ENCODE results near the gene R3HDM2. TPM values are rescaled to one million over a fixed set of nuclear protein-coding genes. Genes with fewer than 3 reads are reported as not detected.

The R3HDM2 gene
- total and polyA plus RNA-seq, 10 donors: 11.3 to 90.8 (median 53.5) TPM

- H3K27me3 ChIP-seq (replicated peaks in 1 of 7): peaks cover 0 to 100% (median 98%) of the 10 kb centered on the region in 7 donors
- no peaks in the 10 kb centered on the region for H3K9me3 ChIP-seq
- DNase-seq: no peak
- intact Hi-C loops (cut with DNase I; ENCODE audit: low total_unique reads): no loop called here
- no peaks in the 10 kb centered on the region for H3K36me3 ChIP-seq
- H3K4me1 ChIP-seq: peaks cover 18 to 80% (median 41%) of the 10 kb centered on the region in 6 donors
- 45 to 57% (median 53%) methylated on average over 14 of the region's 14 CpGs for WGBS, 5 donors
- TF ChIP-seq, protein P1, sequence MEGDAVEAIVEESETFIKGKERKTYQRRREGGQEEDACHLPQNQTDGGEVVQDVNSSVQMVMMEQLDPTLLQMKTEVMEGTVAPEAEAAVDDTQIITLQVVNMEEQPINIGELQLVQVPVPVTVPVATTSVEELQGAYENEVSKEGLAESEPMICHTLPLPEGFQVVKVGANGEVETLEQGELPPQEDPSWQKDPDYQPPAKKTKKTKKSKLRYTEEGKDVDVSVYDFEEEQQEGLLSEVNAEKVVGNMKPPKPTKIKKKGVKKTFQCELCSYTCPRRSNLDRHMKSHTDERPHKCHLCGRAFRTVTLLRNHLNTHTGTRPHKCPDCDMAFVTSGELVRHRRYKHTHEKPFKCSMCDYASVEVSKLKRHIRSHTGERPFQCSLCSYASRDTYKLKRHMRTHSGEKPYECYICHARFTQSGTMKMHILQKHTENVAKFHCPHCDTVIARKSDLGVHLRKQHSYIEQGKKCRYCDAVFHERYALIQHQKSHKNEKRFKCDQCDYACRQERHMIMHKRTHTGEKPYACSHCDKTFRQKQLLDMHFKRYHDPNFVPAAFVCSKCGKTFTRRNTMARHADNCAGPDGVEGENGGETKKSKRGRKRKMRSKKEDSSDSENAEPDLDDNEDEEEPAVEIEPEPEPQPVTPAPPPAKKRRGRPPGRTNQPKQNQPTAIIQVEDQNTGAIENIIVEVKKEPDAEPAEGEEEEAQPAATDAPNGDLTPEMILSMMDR (IDR thresholded peaks at IDR 0.05 in 8 of 11, conservative IDR thresholded peaks at IDR 0.05 in 3 of 11): no peak
- TF ChIP-seq POLR2A (IDR thresholded peaks at IDR 0.05) (no peak), POLR2AphosphoS5 (IDR thresholded peaks at IDR 0.05) (no peak)
- H3K27ac ChIP-seq: no peak overlapping the region
- H3K4me3 ChIP-seq: no peak overlapping the region
Measured at GRCh38 chr12:57219205-57219992, 211.4 kb downstream of the R3HDM2 start.

DNA sequence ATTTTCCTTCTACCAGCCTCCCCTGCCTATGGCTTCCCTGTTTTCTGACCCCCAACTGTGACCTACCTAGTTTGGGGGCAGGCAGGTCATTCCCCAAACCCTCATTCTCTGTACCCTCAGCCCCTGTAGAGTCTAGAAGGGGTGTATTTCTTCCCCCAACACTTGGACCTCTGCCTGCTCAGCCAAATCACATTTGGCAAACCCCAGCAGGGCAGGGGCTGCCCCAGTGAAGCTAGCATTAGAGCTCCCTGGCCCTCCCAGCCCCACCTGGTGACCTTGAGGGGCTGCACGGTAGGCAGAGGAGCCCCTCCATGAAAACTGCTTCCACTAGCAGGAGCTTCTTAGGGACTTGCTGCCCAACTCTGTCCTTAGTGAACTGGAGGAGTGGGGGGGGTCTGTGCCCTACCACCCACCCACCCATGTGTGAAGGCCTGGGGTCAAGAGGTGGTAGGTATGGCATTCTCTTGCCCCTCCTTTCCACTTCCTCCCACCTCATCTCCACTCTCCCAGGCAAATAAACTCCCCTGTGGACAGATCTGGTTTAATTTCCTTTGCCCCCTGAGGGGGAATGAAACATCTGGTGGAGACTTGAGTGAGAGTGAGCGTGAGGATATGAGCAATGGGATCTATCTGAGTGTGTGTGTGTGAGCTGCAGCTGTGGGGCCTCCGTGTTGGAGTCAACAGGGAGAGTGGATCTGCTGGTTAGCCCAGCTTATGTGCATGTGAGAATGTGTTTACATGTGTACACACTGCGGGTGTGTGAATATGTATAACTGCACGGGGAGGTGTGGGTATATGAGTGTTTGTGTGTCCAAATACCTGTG is 212.6 kb downstream of the R3HDM2 start:
- Histone ChIP-seq H3K27me3 (replicated peaks in 1 of 7) (peaks cover 0 to 100% (median 98%) of the 10 kb centered on the region in 7 donors), H3K4me3 (no peak overlapping the region), H3K9me3 (no peaks in the 10 kb centered on the region), H3K27ac (no peak overlapping the region), H3K36me3 (no peaks in the 10 kb centered on the region), H3K4me1 (peaks cover 21 to 80% (median 50%) of the 10 kb centered on the region in 6 donors)
- 58 to 75% (median 66%) methylated on average over 5 of the region's 5 CpGs for WGBS, 5 donors
- no peak for TF ChIP-seq POLR2AphosphoS5 (IDR thresholded peaks at IDR 0.05)
- no peak for TF ChIP-seq POLR2A (IDR thresholded peaks at IDR 0.05)
- TF ChIP-seq, protein P1 (IDR thresholded peaks at IDR 0.05 in 8 of 11, conservative IDR thresholded peaks at IDR 0.05 in 3 of 11): no peak
- intact Hi-C loops (cut with DNase I; ENCODE audit: low total_unique reads): no loop called here
- DNase-seq: no peak

GRCh38 chr12:57216921-57217879 is 213.6 kb downstream of the R3HDM2 start:
- Histone ChIP-seq H3K36me3 (peaks cover 0 to 9% (median 0%) of the 10 kb centered on the region in 6 donors), H3K4me1 (peaks cover 21 to 77% (median 53%) of the 10 kb centered on the region in 6 donors), H3K9me3 (no peaks in the 10 kb centered on the region), H3K4me3 (peak overlapping the region; percentile 21 to 74 (median 40)), H3K27me3 (replicated peaks in 1 of 7) (peaks cover 0 to 100% (median 87%) of the 10 kb centered on the region in 7 donors), H3K27ac (no peak overlapping the region)
- WGBS, 5 donors: 3 to 6% (median 4%) methylated on average over 18 to 63 of the region's 63 CpGs
- intact Hi-C loops (cut with DNase I; ENCODE audit: low total_unique reads): loop anchor here (2.0 kb wide), 1 partner anchor 22 kb away; no protein-coding TSS in a partner anchor
- no peak for DNase-seq
- TF ChIP-seq, protein P1 (IDR thresholded peaks at IDR 0.05 in 8 of 11, conservative IDR thresholded peaks at IDR 0.05 in 3 of 11): no peak
- TF ChIP-seq POLR2A (IDR thresholded peaks at IDR 0.05): no peak
- TF ChIP-seq POLR2AphosphoS5 (IDR thresholded peaks at IDR 0.05): no peak
